Nephron progenitor cell (in vitro differentiated cells): Measurements from ENCODE around the gene ADIG.

Experiments
- DNase-seq: peaks from one replicate; pipeline ENCODE4 v3.0.0; 2021
- H3K27ac Mint-ChIP-seq: 2 replicates; pipeline ENCODE4 v1.8.0; 2021; ENCODE audit warnings: mild to moderate bottlenecking, moderate library complexity, mixed read lengths
- H3K27me3 Mint-ChIP-seq: 2 replicates; pipeline ENCODE4 v1.8.0; 2021; ENCODE audit warnings: mild to moderate bottlenecking, low read depth, mixed read lengths; ENCODE audit not compliant: poor library complexity
- H3K36me3 Mint-ChIP-seq: 2 replicates; pipeline ENCODE4 v1.8.0; 2021; ENCODE audit warnings: low read depth, mixed read lengths
- H3K4me1 Mint-ChIP-seq: 2 replicates; pipeline ENCODE4 v1.8.0; 2021; ENCODE audit warnings: mixed read lengths
- H3K4me3 Mint-ChIP-seq: 2 replicates; pipeline ENCODE4 v1.8.0; 2021; ENCODE audit warnings: mild to moderate bottlenecking, moderate library complexity, mixed read lengths
- H3K9me3 Mint-ChIP-seq: 2 replicates; pipeline ENCODE4 v1.8.0; 2021; ENCODE audit warnings: mild to moderate bottlenecking, moderate library complexity, mixed read lengths
- CTCF ChIP-seq: fragments of 200-600 bp; sonication (generic); IDR thresholded peaks from 2 replicates; pipeline ENCODE4 v1.5.0; 2021; ENCODE audit warnings: antibody characterized with exemption

Gene ADIG

GRCh38 chr20:38601216-38602184, 20.5 kb downstream of the ADIG start, which contains the start of gene ARHGAP40:
ARHGAP40 (plus strand) TSS chr20:38601809.
- peak; percentile 49 for DNase-seq
- Mint-ChIP-seq H3K27me3 (peaks cover 70% of the 10 kb centered on the region), H3K27ac (peak within 1 kb of the TSS; percentile 10), H3K9me3 (peaks cover 7% of the 10 kb centered on the region), H3K36me3 (no peaks in the 10 kb centered on the region), H3K4me1 (peaks cover 9% of the 10 kb centered on the region), H3K4me3 (peak within 1 kb of the TSS; percentile 63)
- no peak for TF ChIP-seq CTCF

- DNase-seq, result no peak
- H3K4me1 Mint-ChIP-seq, result peaks cover 9% of the 10 kb centered on the region
- TF ChIP-seq CTCF, result no peak
- H3K36me3 Mint-ChIP-seq, result no peaks in the 10 kb centered on the region
- no peak overlapping the region for H3K27ac Mint-ChIP-seq
- no peak overlapping the region for H3K4me3 Mint-ChIP-seq
- peaks cover 73% of the 10 kb centered on the region for H3K27me3 Mint-ChIP-seq
- peaks cover 7% of the 10 kb centered on the region for H3K9me3 Mint-ChIP-seq
These were observed 21.2 kb downstream of the ADIG start for GRCh38 chr20:38602185-38602581.

GRCh38 chr20:38603286-38603685, 22.3 kb downstream of the ADIG start:
- TF ChIP-seq CTCF, result no peak
- Mint-ChIP-seq H3K27me3 (peaks cover 74% of the 10 kb centered on the region), H3K4me1 (peaks cover 17% of the 10 kb centered on the region)

GRCh38 chr20:38604873-38605303, 23.9 kb downstream of the ADIG start:
- DNase-seq, result no peak
- Mint-ChIP-seq H3K27ac (no peak overlapping the region), H3K9me3 (no peaks in the 10 kb centered on the region), H3K36me3 (no peaks in the 10 kb centered on the region), H3K4me3 (no peak overlapping the region), H3K4me1 (peaks cover 19% of the 10 kb centered on the region), H3K27me3 (peaks cover 76% of the 10 kb centered on the region)
- no peak for TF ChIP-seq CTCF

More at GRCh38 chr20:38603286-38603685, 22.3 kb downstream of the ADIG start:
- H3K9me3 Mint-ChIP-seq, result no peaks in the 10 kb centered on the region
- no peak for DNase-seq
- no peaks in the 10 kb centered on the region for H3K36me3 Mint-ChIP-seq
- no peak overlapping the region for H3K27ac Mint-ChIP-seq
- no peak overlapping the region for H3K4me3 Mint-ChIP-seq

- no peaks in the 10 kb centered on the region for H3K9me3 Mint-ChIP-seq
- H3K4me3 Mint-ChIP-seq, result no peak overlapping the region
- H3K27me3 Mint-ChIP-seq, result peaks cover 62% of the 10 kb centered on the region
- no peak for TF ChIP-seq CTCF
- H3K27ac Mint-ChIP-seq, result no peak overlapping the region
- peaks cover 10% of the 10 kb centered on the region for H3K4me1 Mint-ChIP-seq
- no peak for DNase-seq
- H3K36me3 Mint-ChIP-seq, result no peaks in the 10 kb centered on the region
These were observed 26.4 kb downstream of the ADIG start for GRCh38 chr20:38607351-38607750.
